Measurements from ENCODE around the gene DLGAP1. TPM values are rescaled to one million over a fixed set of nuclear protein-coding genes. Genes with fewer than 3 reads are reported as not detected.
A peak's percentile ranks its signal among the peaks of the same experiment; 100 is the strongest.

DLGAP1 gene
- total and polyA plus RNA-seq, 10 of the 15 experiments (the other 5 are each of a cell fraction or from before 2014, with no cell fraction given) = 0.23 to 27.6 (median 1.9) TPM

GRCh38 chr18:4193086-4193485 lies 262.0 kb downstream of the DLGAP1 start (continued):
- TF ChIP-seq REST (IDR thresholded peaks at IDR 0.05; ENCODE audit: low read depth, low read length) = no peak

- H3K9ac ChIP-seq (ENCODE audit: control insufficient read depth, insufficient read depth, low read length) = no peak overlapping the region
- ATAC-seq (peak; percentile 84), DNase-seq (ENCODE audit: low read depth, low spot score) (no peak), FAIRE-seq (no peak)
- RAD21 ChIA-PET (ENCODE audit: unreplicated experiment) = interaction anchor here (1.0 to 2.7 kb wide), 18 partner anchors 18 to 878 kb away, joined by 3 to 11 read pairs (median 4); no protein-coding TSS in a partner anchor
- in situ Hi-C loops (cut with MboI) = no loop called here
- intact Hi-C loops (cut with micrococcal nuclease; ENCODE audit: unreplicated experiment) = loop anchor here (5.0 kb wide), 1 partner anchor 875 kb away; no protein-coding TSS in a partner anchor
- H3K4me3 ChIP-seq = no peak overlapping the region
- H3K27me3 ChIP-seq (replicated peaks in 1 of 2; ENCODE audit: control insufficient read depth in 2 of 2, insufficient read depth in 2 of 2, low read length in 1 of 2) = no peaks in the 10 kb centered on the region
- no peak overlapping the region for H2AFZ ChIP-seq (ENCODE audit: control insufficient read depth, low read depth, low read length)
- H3K79me2 ChIP-seq (ENCODE audit: control insufficient read depth, insufficient read depth, low read length) = no peaks in the 10 kb centered on the region
- no peak overlapping the region for H3K4me2 ChIP-seq (ENCODE audit: control insufficient read depth, insufficient read depth)
- 14% methylated on average over 7 of the region's 7 CpGs for WGBS (ENCODE audit: insufficient coverage, insufficient replicate concordance, low lambda C conversion rate, missing lambda C conversion rate)
- no peaks in the 10 kb centered on the region for H4K20me1 ChIP-seq (ENCODE audit: control insufficient read depth, insufficient read depth)
- BruUV-seq (replicated peaks) = no TSS peak
- no peaks in the 10 kb centered on the region for H3K9me3 ChIP-seq (replicated peaks; ENCODE audit: control insufficient read depth, insufficient read depth, low read length)
- SMC1A ChIA-PET (ENCODE audit: uncharacterized antibody, unreplicated experiment) = interaction anchor here (0.6 to 5.3 kb wide), 31 partner anchors 9 to 877 kb away, joined by 3 to 32 read pairs (median 5); no protein-coding TSS in a partner anchor
- H3K36me3 ChIP-seq (ENCODE audit: control insufficient read depth in 2 of 2, insufficient read depth in 2 of 2, low read length in 1 of 2) = no peaks in the 10 kb centered on the region
- H3K4me1 ChIP-seq (ENCODE audit: control insufficient read depth, insufficient read depth, low read length) = no peaks in the 10 kb centered on the region
- POLR2A ChIA-PET = interaction anchor here (0.8 to 2.9 kb wide), 5 partner anchors 8 to 23 kb away, joined by 3 to 9 read pairs (median 3); no protein-coding TSS in a partner anchor
- CTCF ChIA-PET = interaction anchor here (0.7 to 2.5 kb wide), 19 partner anchors 10 to 875 kb away, joined by 3 to 8 read pairs (median 3); no protein-coding TSS in a partner anchor
- H3K27ac ChIP-seq (ENCODE audit: control insufficient read depth, insufficient read depth) = no peak overlapping the region
- TF ChIP-seq SREBF1 (IDR thresholded peaks at IDR 0.05; ENCODE audit: low read length) = no peak
- no peak for TF ChIP-seq E2F8 (IDR thresholded peaks at IDR 0.05; ENCODE audit: low read depth, partially characterized antibody)
- TF ChIP-seq SMC3 (IDR thresholded peaks at IDR 0.05; ENCODE audit: borderline replicate concordance, low read length) = peak; percentile 34; the same call in 1 of the 2 replicates
- TF ChIP-seq NFYA (IDR thresholded peaks at IDR 0.05; ENCODE audit: borderline replicate concordance, low read depth, low read length) = no peak
- TF ChIP-seq EZH2 (IDR thresholded peaks at IDR 0.05; ENCODE audit: borderline replicate concordance, control insufficient read depth, low read depth, low read length) = no peak
- TF ChIP-seq RCOR1 (conservative IDR thresholded peaks at IDR 0.05; ENCODE audit: low read depth, low read length) = no peak
- TF ChIP-seq SIX5 (IDR thresholded peaks at IDR 0.05; ENCODE audit: low read depth, low read length, severe bottlenecking) = no peak
- TF ChIP-seq CREB1 (IDR thresholded peaks at IDR 0.05; ENCODE audit: low read depth) = no peak
- TF ChIP-seq ATF7 (IDR thresholded peaks at IDR 0.05; ENCODE audit: low read depth) = no peak
- TF ChIP-seq KDM1A (IDR thresholded peaks at IDR 0.05; ENCODE audit: borderline replicate concordance) = no peak
- TF ChIP-seq RELB (IDR thresholded peaks at IDR 0.05; ENCODE audit: low read depth) = no peak
Measured at GRCh38 chr18:4181882-4182568, 273.1 kb downstream of the DLGAP1 start.
